HG02938 (cell line): Measurements from ENCODE around the gene GAGE1.
"Not testable (repeated sequence)": the region's sequence is repeated elsewhere in the genome, so short reads cannot be mapped to it uniquely, and the experiment has no call there.

Experiments used
- ATAC-seq: cut with Tn5 transposase; IDR thresholded peaks from one replicate; pipeline ENCODE4 v1.9.1; 2021; ENCODE audit warnings: mild to moderate bottlenecking, moderate library complexity; ENCODE audit not compliant: unreplicated experiment

The GAGE1 gene

GRCh38 chrX:49598720-49599119, at the start of gene GAGE1:
Gene GAGE1, plus strand, starts transcription at chrX:49599020. Its CDS starts 1,155 bp downstream, at chrX:49600175.
- ATAC-seq = not testable (repeated sequence)

- not testable (repeated sequence) for ATAC-seq
These were observed 47.8 kb upstream of the GAGE1 start, which contains the start of gene GAGE12E for GRCh38 chrX:49550989-49551388. Gene GAGE12E, plus strand, starts transcription at chrX:49551289. Its CDS starts 1,155 bp downstream, at chrX:49552444.

- not testable (repeated sequence) for ATAC-seq
These were observed 38.3 kb upstream of the GAGE1 start, which contains the start of gene GAGE12F for GRCh38 chrX:49560542-49560941. Gene GAGE12F, plus strand, starts transcription at chrX:49560842. Its CDS starts 1,155 bp downstream, at chrX:49561997.

DNA sequence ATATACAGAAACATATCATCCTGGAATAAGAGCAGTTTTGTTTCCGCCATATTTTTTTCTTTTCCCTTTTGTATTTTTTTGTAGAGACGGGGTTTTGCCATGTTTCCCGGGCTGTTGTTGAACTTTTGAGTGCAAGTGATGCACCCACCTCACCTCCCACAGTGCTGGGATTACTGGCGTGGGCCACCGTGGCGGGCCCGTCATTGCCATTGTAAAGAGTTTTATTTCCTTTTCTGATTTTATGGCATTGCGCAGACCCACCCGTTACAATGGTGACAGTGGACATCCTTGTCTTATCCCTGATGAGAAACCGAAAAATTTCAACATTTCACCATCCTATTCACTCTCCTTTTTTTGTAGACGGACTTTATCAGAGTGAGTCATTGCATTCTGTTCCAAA, 30.1 kb upstream of the GAGE1 start:
- ATAC-seq = not testable (repeated sequence)

- ATAC-seq = not testable (repeated sequence)
These were observed 29.7 kb upstream of the GAGE1 start for GRCh38 chrX:49569152-49569551.

DNA sequence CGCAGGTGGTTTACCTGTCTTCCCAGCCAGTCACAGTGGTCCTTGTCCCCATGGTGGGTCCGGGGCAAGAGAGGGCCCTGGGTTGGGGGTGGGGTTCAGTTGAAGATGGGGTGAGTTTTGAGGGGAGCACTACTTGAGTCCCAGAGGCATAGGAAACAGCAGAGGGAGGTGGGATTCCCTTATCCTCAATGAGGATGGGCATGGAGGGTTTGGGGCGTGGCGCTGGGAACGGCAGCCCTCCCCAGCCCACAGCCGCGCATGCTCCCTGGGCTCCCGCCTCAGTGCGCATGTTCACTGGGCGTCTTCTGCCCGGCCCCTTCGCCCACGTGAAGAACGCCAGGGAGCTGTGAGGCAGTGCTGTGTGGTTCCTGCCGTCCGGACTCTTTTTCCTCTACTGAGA, 28.7 kb upstream of the GAGE1 start, which contains the start of gene GAGE12G:
Gene GAGE12G, plus strand, starts transcription at position 301 of the 400 bp plus-strand sequence. CDS start 1,155 bp downstream, outside the sequence.
- ATAC-seq = not testable (repeated sequence)

GRCh38 chrX:49579649-49580048, 19.2 kb upstream of the GAGE1 start, which contains the start of gene GAGE12H:
Gene GAGE12H, plus strand, starts transcription at chrX:49579949. Its CDS starts 1,155 bp downstream, at chrX:49581104.
- ATAC-seq = not testable (repeated sequence)

DNA sequence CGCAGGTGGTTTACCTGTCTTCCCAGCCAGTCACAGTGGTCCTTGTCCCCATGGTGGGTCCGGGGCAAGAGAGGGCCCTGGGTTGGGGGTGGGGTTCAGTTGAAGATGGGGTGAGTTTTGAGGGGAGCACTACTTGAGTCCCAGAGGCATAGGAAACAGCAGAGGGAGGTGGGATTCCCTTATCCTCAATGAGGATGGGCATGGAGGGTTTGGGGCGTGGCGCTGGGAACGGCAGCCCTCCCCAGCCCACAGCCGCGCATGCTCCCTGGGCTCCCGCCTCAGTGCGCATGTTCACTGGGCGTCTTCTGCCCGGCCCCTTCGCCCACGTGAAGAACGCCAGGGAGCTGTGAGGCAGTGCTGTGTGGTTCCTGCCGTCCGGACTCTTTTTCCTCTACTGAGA, 9.6 kb upstream of the GAGE1 start, which contains the start of gene GAGE2A:
Gene GAGE2A, plus strand, starts transcription at position 301 of the 400 bp plus-strand sequence. CDS start 1,155 bp downstream, outside the sequence.
- ATAC-seq = not testable (repeated sequence)

DNA sequence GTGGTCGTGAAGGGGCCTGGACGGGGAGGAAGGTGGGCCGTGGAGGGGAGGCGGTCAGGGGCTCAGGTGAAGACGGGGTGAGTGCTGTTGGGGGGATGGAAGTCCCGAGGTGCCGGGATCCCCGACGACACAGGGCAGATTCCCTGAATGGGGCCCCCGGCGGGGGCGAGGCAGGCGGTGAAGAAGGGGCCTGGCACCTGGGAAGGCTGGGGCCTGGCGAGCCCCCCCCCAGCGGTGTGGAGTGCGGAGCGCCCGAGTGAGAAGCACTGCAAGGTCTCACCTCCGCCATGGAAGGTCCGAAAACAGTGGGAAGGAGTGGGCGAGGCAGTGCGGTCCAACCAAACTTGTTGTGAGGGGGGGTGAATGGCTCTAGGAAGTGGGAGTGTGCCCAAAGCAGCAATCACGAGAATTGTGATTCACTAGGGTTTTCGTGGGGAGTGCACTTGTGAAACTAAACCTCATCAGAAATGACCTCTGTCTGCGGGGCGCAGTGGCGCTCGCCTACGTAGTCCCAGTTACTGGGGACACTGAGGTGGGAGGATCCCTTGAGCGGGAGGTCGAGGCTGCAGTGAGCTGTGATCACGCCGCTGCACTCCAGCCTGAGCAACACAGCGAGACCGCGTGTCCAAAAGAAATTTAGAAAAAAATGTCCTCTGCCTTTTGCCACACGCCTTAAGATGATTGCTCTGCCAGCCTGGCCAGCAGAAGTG, 8.9 kb upstream of the GAGE1 start:
- ATAC-seq = not testable (repeated sequence)

- ATAC-seq = not testable (repeated sequence)
These were observed 8.3 kb upstream of the GAGE1 start for GRCh38 chrX:49590488-49590887.

DNA sequence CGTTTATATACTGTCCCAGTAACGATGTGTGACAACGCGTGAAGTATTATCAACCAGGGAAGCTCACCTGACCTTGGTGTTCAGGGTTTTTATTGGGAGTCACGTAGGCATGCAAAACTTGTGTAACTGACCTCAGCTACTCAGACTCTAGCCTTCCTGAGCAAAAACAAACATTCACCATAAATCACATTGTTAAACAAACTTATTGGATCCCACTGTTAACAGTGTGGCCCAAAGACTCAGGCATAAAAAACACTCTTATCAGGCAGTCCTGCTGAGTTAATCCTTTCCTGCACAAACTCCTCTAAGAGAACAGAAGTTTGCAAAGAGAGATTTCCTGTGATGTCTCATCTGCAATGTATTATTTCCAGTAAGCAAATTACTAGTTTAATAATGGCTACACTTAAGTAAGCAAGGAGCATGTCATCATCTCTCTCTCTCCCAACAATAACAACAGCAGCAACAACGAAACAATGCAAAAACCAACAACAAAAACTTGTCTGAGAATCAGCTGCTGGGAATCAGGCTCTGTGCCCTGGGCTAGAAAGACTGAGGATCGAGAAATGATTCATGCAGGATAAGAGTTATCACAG, 12.0 kb downstream of the GAGE1 start:
- no peak for ATAC-seq

- no peak for ATAC-seq
These were observed 19.8 kb downstream of the GAGE1 start for GRCh38 chrX:49618574-49618973.

DNA sequence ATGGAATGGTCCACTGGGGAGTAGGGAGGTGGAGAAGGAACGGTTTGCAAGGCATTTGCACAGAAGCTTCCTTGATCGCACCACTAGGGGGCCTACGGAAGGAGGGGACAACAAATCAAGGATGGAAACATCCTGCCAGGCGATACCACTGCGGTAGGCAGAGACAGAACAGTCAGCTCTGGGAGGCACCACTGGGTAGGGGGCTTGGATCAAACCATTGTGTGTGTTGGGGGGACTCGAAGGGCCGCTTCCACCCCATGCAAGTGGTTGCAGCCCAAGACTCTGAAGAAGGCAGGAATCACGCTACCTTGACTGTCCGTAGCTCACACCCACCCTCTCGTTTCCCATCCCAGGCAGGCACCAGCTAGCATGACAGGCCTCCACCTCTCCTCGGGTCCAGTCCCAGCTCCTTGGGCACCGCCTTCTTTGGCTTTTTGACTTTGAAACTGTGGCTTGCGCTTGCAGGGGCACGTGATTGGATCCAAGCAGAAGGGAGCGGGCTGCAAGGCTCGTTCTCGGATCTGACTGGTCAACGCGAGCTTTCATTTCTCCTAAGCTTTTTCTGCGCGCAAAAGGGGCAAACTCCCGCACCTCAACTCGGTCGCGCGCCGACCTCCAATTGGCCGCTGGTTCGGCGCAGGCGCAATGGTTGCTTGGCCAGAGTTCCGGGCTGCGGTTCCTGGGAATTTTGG, 28.4 kb downstream of the GAGE1 start:
- no peak for ATAC-seq

DNA sequence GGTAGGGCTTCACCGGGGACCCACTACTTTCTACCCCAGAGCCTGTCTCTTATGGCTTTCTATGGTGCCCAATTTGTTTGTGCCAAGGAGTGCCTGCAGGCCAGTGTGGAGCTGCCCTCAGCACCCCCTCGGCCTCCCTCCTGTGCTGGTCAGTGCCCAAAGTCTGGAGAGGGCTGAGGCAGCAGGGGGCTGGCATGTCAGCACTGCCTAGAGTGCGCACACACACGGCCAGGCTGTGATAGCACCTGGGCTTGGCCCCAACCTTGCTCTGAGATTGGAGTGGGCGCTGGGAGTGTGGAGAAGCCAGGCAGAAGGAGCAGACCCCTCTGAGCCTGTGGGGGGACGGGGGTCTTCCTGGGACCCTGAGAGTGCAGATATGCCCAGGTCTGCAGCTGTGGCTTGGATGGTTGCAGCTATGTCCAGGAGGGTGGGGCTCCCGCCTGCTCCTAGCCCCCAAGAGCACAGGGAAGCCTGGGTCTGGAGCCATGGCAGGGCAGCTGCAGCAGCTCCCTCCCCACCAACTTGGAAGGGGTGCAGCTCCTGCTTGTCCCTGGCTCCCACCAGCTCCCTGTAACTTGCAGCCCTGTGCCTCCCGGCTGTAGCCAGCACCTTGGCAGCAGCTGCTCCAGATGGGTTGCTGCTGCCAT, 46.3 kb downstream of the GAGE1 start:
- no peak for ATAC-seq

DNA sequence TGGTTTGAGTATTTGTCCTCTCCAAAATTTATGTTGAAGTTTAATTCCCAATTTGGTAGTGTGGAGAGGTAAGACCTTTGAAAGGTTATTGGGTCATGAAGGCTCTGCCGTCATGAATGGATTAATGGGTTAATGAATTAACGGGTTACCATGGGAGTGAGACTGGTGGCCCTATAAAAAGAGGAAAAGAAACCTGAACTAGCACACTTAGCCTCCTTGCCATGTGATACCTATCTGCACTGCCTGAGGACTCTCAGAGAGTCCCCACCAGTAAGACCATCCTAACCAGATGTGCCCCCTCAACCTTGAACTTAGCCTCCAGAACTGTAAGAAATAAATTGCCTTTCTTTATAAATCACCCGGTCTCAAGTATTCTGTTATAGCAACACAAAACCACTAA, 57.7 kb downstream of the GAGE1 start:
- peak; percentile 56 for ATAC-seq
